K562 (cell line): ENCODE measurements around the gene SLC22A23. TPM values are rescaled to one million over a fixed set of nuclear protein-coding genes. Genes with fewer than 3 reads are reported as not detected.

Experiments used
- BRF1 ChIP-seq: IDR thresholded peaks from 3 replicates; pipeline ENCODE4 v1.6.1; 2011; ENCODE audit warnings: borderline replicate concordance, mild to moderate bottlenecking; ENCODE audit not compliant: insufficient read length; ENCODE audit errors: extremely low read depth
- CBFA2T2 ChIP-seq: fragments of 450-650 bp; conservative IDR thresholded peaks from 2 replicates; pipeline ENCODE4 v1.6.1; 2017; ENCODE audit warnings: mild to moderate bottlenecking
- CREB1 ChIP-seq, 2 experiments: sonication (generic) in 1 of 2; formaldehyde crosslinking in 1 of 2; IDR thresholded peaks; 2 replicates each; pipeline versions ENCODE4 v1.6.1 to v1.8.0; 2012 to 2022; ENCODE audit warnings: inconsistent platforms in 1 of 2, mild to moderate bottlenecking in 1 of 2, missing genetic modification reagents in 1 of 2, moderate library complexity in 1 of 2
- GABPB1 ChIP-seq: sonication (generic); formaldehyde crosslinking; IDR thresholded peaks from 2 replicates; pipeline ENCODE4 v1.8.0; 2022; ENCODE audit warnings: mild to moderate bottlenecking, missing genetic modification reagents
- HDAC3 ChIP-seq: fragments of 450-650 bp; IDR thresholded peaks from 2 replicates; pipeline ENCODE4 v1.6.1; 2018; ENCODE audit warnings: borderline replicate concordance, mild to moderate bottlenecking, moderate library complexity; ENCODE audit not compliant: partially characterized antibody
- MTA2 ChIP-seq: fragments of 450-650 bp; IDR thresholded peaks from 2 replicates; pipeline ENCODE4 v1.6.1; 2016; ENCODE audit warnings: low read depth
- RUNX1 ChIP-seq: sonication (generic); IDR thresholded peaks from 2 replicates; pipeline ENCODE4 v1.6.1; 2016; ENCODE audit warnings: antibody characterized with exemption, low read depth
- XRCC3 ChIP-seq: fragments of 450-650 bp; IDR thresholded peaks from 2 replicates; pipeline ENCODE4 v1.6.1; 2017; ENCODE audit warnings: mild to moderate bottlenecking, moderate library complexity
- ZNF133 ChIP-seq: fragments of 250-450 bp; sonication (Bioruptor Pico); IDR thresholded peaks from 2 replicates; pipeline ENCODE4 v1.4.0; 2020; ENCODE audit warnings: mild to moderate bottlenecking
- ZNF197 ChIP-seq: fragments of 200-800 bp; sonication (Bioruptor generic); IDR thresholded peaks from 2 replicates; pipeline ENCODE4 v1.6.1; 2016; ENCODE audit warnings: low read depth, missing genetic modification characterization, missing compliant biosample characterization
- ZNF561 ChIP-seq: fragments of 450-650 bp; formaldehyde crosslinking; conservative IDR thresholded peaks from 2 replicates; pipeline ENCODE4 v1.4.0; 2020; ENCODE audit warnings: mild to moderate bottlenecking, moderate library complexity
- ZNF766 ChIP-seq: fragments of 200-800 bp; sonication (Bioruptor generic); conservative IDR thresholded peaks from 2 replicates; pipeline ENCODE4 v1.6.1; 2016; ENCODE audit warnings: missing genetic modification characterization, missing compliant biosample characterization
- polyA plus RNA-seq, 8 experiments: library from polyadenylated mRNA; depleted of rRNA in 4 of 8; stranded (reverse) in 5 of 8; unstranded in 3 of 8; fragments of >200 nt; fragmentation: Nextera tagmentation in 2 of 8; fragmentation: Illumina TruSeq in 1 of 8; extraction: Ambion mirVana in 2 of 8; extraction: Trizol in 1 of 8; gene quantifications; 2 replicates each; pipeline versions ENCODE4 v1.2.1 to v1.2.3, GENCODE V29; 2011 to 2014; ENCODE audit warnings: inconsistent platforms in 1 of 8, missing spikeins in 1 of 8
- total RNA-seq, 7 experiments: library from RNA; depleted of rRNA in 6 of 7; stranded (reverse); fragments of >200 nt in 6 of 7; fragmentation: Illumina TruSeq in 2 of 7; extraction: Trizol in 2 of 7; gene quantifications; 2 replicates each; pipeline versions ENCODE4 v1.2.1 to v1.2.3, GENCODE V29; 2011 to 2021; ENCODE audit warnings: low replicate concordance in 1 of 7
- TF ChIP-seq, protein P1 (sequence below): fragments of 250-450 bp; sonication (Bioruptor Pico); IDR thresholded peaks from 2 replicates; pipeline ENCODE4 v1.8.0; 2021; ENCODE audit warnings: borderline replicate concordance, mild to moderate bottlenecking, moderate library complexity; ENCODE audit not compliant: poor library complexity, severe bottlenecking
- TF ChIP-seq, protein P2 (sequence below): IDR thresholded peaks from 2 replicates; pipeline ENCODE4 v1.6.1; 2016; ENCODE audit warnings: missing genetic modification characterization, missing compliant biosample characterization

The SLC22A23 gene
- total and polyA plus RNA-seq, 9 of the 15 experiments (the other 6 are each of a cell fraction or from before 2014, with no cell fraction given) = 0.30 to 8.7 (median 2.5) TPM

DNA sequence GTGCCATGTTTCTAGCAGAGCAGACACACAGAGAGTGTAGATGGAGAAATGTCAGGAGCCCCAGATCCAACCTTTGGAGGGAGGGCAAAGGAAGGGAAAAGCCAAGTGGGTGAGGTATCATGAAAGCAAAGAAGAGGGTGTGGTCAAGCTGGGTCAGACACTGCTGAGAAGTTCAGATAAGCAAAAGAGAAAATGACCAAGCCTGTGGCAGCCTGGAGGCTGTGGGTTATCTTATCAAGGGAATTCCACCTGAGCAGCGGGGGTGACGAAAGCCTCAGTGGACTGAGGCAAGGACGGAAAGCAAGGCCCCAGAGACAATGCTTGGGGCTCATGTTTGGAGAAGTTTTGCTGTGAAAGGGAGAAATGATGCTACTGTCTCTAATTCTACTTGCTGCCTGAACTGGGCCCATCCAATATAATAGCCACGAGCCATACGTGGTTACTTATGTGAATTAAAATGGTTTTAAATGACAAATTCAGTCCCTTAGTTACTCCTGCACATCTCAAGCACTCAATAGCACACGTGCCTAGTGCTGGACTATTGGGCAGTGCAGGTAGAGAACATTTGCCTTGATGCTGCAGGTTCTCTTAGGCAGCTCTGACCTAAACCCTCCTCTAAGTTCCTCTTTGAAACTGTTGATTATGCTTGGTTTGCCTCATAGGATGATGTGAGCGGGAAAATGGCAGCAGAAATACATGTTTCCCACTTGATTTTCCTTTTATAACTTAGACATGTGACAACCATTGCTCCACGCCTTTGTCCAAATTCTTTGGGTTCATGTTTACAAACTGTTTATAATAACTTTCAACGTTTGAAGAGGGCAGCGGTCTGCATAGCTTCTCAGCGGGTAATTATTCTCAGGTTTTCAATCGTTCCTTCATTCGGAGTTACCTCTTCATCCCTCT is 63.7 kb downstream of the SLC22A23 start (continued):
- TF ChIP-seq BRF1 = no peak
- peak; percentile 96 for TF ChIP-seq RUNX1
- peak; percentile 83 for TF ChIP-seq CREB1 (IDR thresholded peaks at IDR 0.05)
- peak; percentile 52; the same call in 1 of the 2 replicates for TF ChIP-seq CREB1 (CRISPR knock-in tag; IDR thresholded peaks at IDR 0.05)
- TF ChIP-seq MTA2 = peak; percentile 99
- no peak for TF ChIP-seq XRCC3
- peak; percentile 95 for TF ChIP-seq ZNF766 (CRISPR knock-in tag)
- TF ChIP-seq HDAC3 = peak; percentile 97
- peak; percentile 19; the same call in 1 of the 2 replicates for TF ChIP-seq ZNF197 (CRISPR knock-in tag)
- peak; percentile 49; the same call in 1 of the 2 replicates for TF ChIP-seq GABPB1 (CRISPR knock-in tag)
- TF ChIP-seq ZNF561 (CRISPR knock-in tag) = no peak
- no peak for TF ChIP-seq ZNF133 (CRISPR knock-in tag)
- TF ChIP-seq, protein P1, sequence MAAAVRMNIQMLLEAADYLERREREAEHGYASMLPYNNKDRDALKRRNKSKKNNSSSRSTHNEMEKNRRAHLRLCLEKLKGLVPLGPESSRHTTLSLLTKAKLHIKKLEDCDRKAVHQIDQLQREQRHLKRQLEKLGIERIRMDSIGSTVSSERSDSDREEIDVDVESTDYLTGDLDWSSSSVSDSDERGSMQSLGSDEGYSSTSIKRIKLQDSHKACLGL (CRISPR knock-in tag) = no peak
- peak; percentile 99 for TF ChIP-seq CBFA2T2
- TF ChIP-seq, protein P2, sequence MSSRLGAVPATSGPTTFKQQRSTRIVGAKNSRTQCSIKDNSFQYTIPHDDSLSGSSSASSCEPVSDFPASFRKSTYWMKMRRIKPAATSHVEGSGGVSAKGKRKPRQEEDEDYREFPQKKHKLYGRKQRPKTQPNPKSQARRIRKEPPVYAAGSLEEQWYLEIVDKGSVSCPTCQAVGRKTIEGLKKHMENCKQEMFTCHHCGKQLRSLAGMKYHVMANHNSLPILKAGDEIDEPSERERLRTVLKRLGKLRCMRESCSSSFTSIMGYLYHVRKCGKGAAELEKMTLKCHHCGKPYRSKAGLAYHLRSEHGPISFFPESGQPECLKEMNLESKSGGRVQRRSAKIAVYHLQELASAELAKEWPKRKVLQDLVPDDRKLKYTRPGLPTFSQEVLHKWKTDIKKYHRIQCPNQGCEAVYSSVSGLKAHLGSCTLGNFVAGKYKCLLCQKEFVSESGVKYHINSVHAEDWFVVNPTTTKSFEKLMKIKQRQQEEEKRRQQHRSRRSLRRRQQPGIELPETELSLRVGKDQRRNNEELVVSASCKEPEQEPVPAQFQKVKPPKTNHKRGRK = no peak
